HepG2 (cell line): Measurements from ENCODE around the gene ZNF213. TPM values are rescaled to one million over a fixed set of nuclear protein-coding genes. Genes with fewer than 3 reads are reported as not detected.

Source experiments
- HNRNPH1 ChIP-seq: fragments of 200-400 bp; formaldehyde crosslinking; optimal IDR thresholded peaks from 2 replicates; pipeline ENCODE3; 2017; ENCODE audit warnings: mild to moderate bottlenecking, low read depth, low read length
- KLF6 ChIP-seq: IDR thresholded peaks from 2 replicates; pipeline ENCODE4 v1.8.0; 2016; ENCODE audit warnings: missing biosample characterization, missing genetic modification reagents
- MATR3 ChIP-seq: sonication (generic); formaldehyde crosslinking; IDR thresholded peaks from 2 replicates; pipeline ENCODE4 v1.4.0; 2020; ENCODE audit warnings: missing genetic modification reagents
- NKX3-1 ChIP-seq: sonication (generic); formaldehyde crosslinking; IDR thresholded peaks from 2 replicates; pipeline ENCODE4 v1.5.0; 2020; ENCODE audit warnings: missing genetic modification reagents
- SPEN ChIP-seq: sonication (generic); formaldehyde crosslinking; IDR thresholded peaks from 2 replicates; pipeline ENCODE4 v1.5.1; 2020; ENCODE audit warnings: low read depth, mild to moderate bottlenecking, missing genetic modification reagents
- YY1 ChIP-seq: IDR thresholded peaks from 2 replicates; pipeline ENCODE4 v1.6.1; 2011; ENCODE audit warnings: low read length, low read depth, moderate library complexity, mild to moderate bottlenecking; ENCODE audit not compliant: insufficient read depth, insufficient replicate concordance
- ZFP90 ChIP-seq: sonication (generic); formaldehyde crosslinking; IDR thresholded peaks from 2 replicates; pipeline ENCODE4 v1.8.0; 2022; ENCODE audit warnings: missing genetic modification reagents, mild to moderate bottlenecking, inconsistent platforms, borderline replicate concordance
- ZNF33B ChIP-seq: sonication (generic); formaldehyde crosslinking; IDR thresholded peaks from 2 replicates; pipeline ENCODE4 v1.5.1; 2020; ENCODE audit warnings: mild to moderate bottlenecking, missing genetic modification reagents
- ZNF460 ChIP-seq: sonication (generic); formaldehyde crosslinking; IDR thresholded peaks from 2 replicates; pipeline ENCODE4 v1.5.1; 2020; ENCODE audit warnings: missing genetic modification reagents, mild to moderate bottlenecking, borderline replicate concordance
- ZNF484 ChIP-seq: sonication (generic); formaldehyde crosslinking; IDR thresholded peaks from 2 replicates; pipeline ENCODE4 v1.5.1; 2020; ENCODE audit warnings: mild to moderate bottlenecking, low read depth, missing genetic modification reagents, borderline replicate concordance
- ZNF501 ChIP-seq: sonication (generic); formaldehyde crosslinking; IDR thresholded peaks from 2 replicates; pipeline ENCODE4 v1.5.1; 2020; ENCODE audit warnings: mild to moderate bottlenecking, moderate library complexity, missing genetic modification reagents
- ZNF775 ChIP-seq: sonication (generic); formaldehyde crosslinking; IDR thresholded peaks from 2 replicates; pipeline ENCODE4 v1.4.0; 2020; ENCODE audit warnings: missing genetic modification reagents, mild to moderate bottlenecking, moderate library complexity, borderline replicate concordance
- ZNF878 ChIP-seq: sonication (generic); formaldehyde crosslinking; IDR thresholded peaks from 2 replicates; pipeline ENCODE4 v1.8.1; 2023; ENCODE audit warnings: mild to moderate bottlenecking, missing genetic modification reagents, moderate library complexity
- ZSCAN9 ChIP-seq: IDR thresholded peaks from 2 replicates; pipeline ENCODE4 v1.6.1; 2016; ENCODE audit warnings: borderline replicate concordance
- polyA plus RNA-seq, 8 experiments: library from polyadenylated mRNA; depleted of rRNA in 3 of 8; stranded (reverse) in 7 of 8; unstranded in 1 of 8; fragments of >200 nt; fragmentation: Illumina TruSeq in 4 of 8; extraction: Trizol in 4 of 8; gene quantifications; 2 replicates each; pipeline versions ENCODE4 v1.2.1 to v1.2.3, GENCODE V29; 2011 to 2016; ENCODE audit warnings: low read depth in 4 of 8, missing spikeins in 1 of 8, mixed read lengths in 1 of 8; ENCODE audit not compliant: insufficient read depth in 1 of 8
- total RNA-seq, 5 experiments: library from RNA; depleted of rRNA; stranded (reverse); fragments of >200 nt; fragmentation: Illumina TruSeq; extraction: Trizol; gene quantifications; 2 replicates each; pipeline ENCODE4 v1.2.3, GENCODE V29; 2016; ENCODE audit warnings: low read depth in 1 of 5
- TF ChIP-seq, protein P1 (sequence below): IDR thresholded peaks from 2 replicates; pipeline ENCODE4 v1.6.1; 2016; ENCODE audit warnings: missing compliant biosample characterization, missing genetic modification reagents, borderline replicate concordance
- TF ChIP-seq, protein P2 (sequence below): sonication (generic); formaldehyde crosslinking; conservative IDR thresholded peaks from 2 replicates; pipeline ENCODE4 v1.4.0; 2020; ENCODE audit warnings: missing genetic modification reagents
- TF ChIP-seq, protein P3 (sequence below): sonication (generic); formaldehyde crosslinking; IDR thresholded peaks from 2 replicates; pipeline ENCODE4 v1.4.0; 2020; ENCODE audit warnings: mild to moderate bottlenecking, missing genetic modification reagents
- TF ChIP-seq, protein P4 (sequence below): conservative IDR thresholded peaks from 2 replicates; pipeline ENCODE4 v1.6.1; 2018; ENCODE audit warnings: missing genetic modification reagents
- TF ChIP-seq, protein P5 (sequence below): IDR thresholded peaks from 2 replicates; pipeline ENCODE4 v1.6.1; 2016; ENCODE audit warnings: low read depth

ZNF213 gene
- total and polyA plus RNA-seq, 2 of the 13 experiments (the other 11 are each of a cell fraction or from before 2014, with no cell fraction given): 0.59 to 0.97 TPM

DNA sequence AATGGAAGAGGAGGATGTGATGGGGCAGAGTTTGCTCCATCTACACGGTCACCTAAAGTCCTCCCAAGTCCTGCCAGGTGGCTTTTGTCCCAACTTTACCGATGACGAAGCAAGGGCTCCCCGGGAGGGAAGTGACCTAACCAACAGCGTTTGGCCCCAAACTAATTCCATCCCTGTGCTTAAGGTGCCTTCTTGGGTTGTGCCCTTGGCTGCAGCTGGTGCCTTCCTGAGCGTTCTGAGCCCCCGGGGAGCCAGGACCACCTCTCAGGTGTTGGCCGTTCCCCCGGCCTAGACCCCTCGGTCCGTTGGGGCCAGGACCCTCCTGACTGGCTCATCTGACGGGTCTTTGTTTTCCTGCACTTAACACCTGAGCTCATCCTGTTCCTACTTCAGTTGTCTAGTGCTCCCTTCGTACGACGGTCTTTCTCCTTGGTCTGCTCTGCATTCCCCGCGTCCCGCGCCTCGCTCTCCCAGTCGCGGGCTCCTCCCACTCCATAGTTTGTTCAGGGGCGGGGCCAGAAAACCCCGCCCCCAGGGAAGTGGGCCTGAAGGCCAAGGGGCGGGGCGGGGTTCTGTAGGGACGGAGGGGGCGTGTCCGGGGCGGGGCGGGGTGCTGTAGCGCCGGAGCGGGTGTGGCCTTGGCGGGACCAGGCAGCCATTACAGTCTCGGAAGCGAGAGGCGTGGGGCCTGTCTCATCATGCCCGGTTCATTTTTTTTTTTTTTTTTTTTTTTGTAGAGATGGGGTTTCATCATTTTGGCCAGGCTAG, 34.9 kb upstream of the ZNF213 start (continued):
- TF ChIP-seq, protein P1, sequence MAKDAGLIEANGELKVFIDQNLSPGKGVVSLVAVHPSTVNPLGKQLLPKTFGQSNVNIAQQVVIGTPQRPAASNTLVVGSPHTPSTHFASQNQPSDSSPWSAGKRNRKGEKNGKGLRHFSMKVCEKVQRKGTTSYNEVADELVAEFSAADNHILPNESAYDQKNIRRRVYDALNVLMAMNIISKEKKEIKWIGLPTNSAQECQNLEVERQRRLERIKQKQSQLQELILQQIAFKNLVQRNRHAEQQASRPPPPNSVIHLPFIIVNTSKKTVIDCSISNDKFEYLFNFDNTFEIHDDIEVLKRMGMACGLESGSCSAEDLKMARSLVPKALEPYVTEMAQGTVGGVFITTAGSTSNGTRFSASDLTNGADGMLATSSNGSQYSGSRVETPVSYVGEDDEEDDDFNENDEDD (CRISPR knock-in tag): peak; percentile 57; the same call in 1 of the 2 replicates
- no peak for TF ChIP-seq ZFP90 (CRISPR knock-in tag)
- TF ChIP-seq NKX3-1 (CRISPR knock-in tag): no peak
- no peak for TF ChIP-seq KLF6
- TF ChIP-seq HNRNPH1: no peak
- no peak for TF ChIP-seq ZNF775 (CRISPR knock-in tag)
- TF ChIP-seq YY1: peak; percentile 55
- TF ChIP-seq, protein P2, sequence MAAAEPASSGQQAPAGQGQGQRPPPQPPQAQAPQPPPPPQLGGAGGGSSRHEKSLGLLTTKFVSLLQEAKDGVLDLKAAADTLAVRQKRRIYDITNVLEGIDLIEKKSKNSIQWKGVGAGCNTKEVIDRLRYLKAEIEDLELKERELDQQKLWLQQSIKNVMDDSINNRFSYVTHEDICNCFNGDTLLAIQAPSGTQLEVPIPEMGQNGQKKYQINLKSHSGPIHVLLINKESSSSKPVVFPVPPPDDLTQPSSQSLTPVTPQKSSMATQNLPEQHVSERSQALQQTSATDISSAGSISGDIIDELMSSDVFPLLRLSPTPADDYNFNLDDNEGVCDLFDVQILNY (CRISPR knock-in tag): no peak
- TF ChIP-seq MATR3 (CRISPR knock-in tag): no peak
- 0 out of 2 replicates have a peak, but pooled peaks have one; percentile 37 for TF ChIP-seq SPEN (CRISPR knock-in tag)
- TF ChIP-seq ZNF33B: no peak
- TF ChIP-seq ZNF484 (CRISPR knock-in tag): no peak
- no peak for TF ChIP-seq ZNF878 (CRISPR knock-in tag)
- 0 out of 2 replicates have a peak, but pooled peaks have one; percentile 27 for TF ChIP-seq ZNF501 (CRISPR knock-in tag)
- TF ChIP-seq, protein P3, sequence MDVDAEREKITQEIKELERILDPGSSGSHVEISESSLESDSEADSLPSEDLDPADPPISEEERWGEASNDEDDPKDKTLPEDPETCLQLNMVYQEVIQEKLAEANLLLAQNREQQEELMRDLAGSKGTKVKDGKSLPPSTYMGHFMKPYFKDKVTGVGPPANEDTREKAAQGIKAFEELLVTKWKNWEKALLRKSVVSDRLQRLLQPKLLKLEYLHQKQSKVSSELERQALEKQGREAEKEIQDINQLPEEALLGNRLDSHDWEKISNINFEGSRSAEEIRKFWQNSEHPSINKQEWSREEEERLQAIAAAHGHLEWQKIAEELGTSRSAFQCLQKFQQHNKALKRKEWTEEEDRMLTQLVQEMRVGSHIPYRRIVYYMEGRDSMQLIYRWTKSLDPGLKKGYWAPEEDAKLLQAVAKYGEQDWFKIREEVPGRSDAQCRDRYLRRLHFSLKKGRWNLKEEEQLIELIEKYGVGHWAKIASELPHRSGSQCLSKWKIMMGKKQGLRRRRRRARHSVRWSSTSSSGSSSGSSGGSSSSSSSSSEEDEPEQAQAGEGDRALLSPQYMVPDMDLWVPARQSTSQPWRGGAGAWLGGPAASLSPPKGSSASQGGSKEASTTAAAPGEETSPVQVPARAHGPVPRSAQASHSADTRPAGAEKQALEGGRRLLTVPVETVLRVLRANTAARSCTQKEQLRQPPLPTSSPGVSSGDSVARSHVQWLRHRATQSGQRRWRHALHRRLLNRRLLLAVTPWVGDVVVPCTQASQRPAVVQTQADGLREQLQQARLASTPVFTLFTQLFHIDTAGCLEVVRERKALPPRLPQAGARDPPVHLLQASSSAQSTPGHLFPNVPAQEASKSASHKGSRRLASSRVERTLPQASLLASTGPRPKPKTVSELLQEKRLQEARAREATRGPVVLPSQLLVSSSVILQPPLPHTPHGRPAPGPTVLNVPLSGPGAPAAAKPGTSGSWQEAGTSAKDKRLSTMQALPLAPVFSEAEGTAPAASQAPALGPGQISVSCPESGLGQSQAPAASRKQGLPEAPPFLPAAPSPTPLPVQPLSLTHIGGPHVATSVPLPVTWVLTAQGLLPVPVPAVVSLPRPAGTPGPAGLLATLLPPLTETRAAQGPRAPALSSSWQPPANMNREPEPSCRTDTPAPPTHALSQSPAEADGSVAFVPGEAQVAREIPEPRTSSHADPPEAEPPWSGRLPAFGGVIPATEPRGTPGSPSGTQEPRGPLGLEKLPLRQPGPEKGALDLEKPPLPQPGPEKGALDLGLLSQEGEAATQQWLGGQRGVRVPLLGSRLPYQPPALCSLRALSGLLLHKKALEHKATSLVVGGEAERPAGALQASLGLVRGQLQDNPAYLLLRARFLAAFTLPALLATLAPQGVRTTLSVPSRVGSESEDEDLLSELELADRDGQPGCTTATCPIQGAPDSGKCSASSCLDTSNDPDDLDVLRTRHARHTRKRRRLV (CRISPR knock-in tag): no peak
- no peak for TF ChIP-seq ZNF460
- no peak for TF ChIP-seq ZSCAN9 (CRISPR knock-in tag)
- TF ChIP-seq, protein P4, sequence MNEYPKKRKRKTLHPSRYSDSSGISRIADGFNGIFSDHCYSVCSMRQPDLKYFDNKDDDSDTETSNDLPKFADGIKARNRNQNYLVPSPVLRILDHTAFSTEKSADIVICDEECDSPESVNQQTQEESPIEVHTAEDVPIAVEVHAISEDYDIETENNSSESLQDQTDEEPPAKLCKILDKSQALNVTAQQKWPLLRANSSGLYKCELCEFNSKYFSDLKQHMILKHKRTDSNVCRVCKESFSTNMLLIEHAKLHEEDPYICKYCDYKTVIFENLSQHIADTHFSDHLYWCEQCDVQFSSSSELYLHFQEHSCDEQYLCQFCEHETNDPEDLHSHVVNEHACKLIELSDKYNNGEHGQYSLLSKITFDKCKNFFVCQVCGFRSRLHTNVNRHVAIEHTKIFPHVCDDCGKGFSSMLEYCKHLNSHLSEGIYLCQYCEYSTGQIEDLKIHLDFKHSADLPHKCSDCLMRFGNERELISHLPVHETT (CRISPR knock-in tag): no peak
- TF ChIP-seq, protein P5, sequence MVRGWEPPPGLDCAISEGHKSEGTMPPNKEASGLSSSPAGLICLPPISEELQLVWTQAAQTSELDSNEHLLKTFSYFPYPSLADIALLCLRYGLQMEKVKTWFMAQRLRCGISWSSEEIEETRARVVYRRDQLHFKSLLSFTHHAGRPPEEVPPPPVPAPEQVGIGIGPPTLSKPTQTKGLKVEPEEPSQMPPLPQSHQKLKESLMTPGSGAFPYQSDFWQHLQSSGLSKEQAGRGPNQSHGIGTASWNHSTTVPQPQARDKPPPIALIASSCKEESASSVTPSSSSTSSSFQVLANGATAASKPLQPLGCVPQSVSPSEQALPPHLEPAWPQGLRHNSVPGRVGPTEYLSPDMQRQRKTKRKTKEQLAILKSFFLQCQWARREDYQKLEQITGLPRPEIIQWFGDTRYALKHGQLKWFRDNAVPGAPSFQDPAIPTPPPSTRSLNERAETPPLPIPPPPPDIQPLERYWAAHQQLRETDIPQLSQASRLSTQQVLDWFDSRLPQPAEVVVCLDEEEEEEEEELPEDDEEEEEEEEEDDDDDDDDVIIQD (CRISPR knock-in tag): no peak
